ENCODE results near the gene CDKN2D.
A peak's percentile ranks its signal among the peaks of the same experiment; 100 is the strongest.
"Not testable (repeated sequence)": the region's sequence is repeated elsewhere in the genome, so short reads cannot be mapped to it uniquely, and the experiment has no call there.

The CDKN2D gene

DNA sequence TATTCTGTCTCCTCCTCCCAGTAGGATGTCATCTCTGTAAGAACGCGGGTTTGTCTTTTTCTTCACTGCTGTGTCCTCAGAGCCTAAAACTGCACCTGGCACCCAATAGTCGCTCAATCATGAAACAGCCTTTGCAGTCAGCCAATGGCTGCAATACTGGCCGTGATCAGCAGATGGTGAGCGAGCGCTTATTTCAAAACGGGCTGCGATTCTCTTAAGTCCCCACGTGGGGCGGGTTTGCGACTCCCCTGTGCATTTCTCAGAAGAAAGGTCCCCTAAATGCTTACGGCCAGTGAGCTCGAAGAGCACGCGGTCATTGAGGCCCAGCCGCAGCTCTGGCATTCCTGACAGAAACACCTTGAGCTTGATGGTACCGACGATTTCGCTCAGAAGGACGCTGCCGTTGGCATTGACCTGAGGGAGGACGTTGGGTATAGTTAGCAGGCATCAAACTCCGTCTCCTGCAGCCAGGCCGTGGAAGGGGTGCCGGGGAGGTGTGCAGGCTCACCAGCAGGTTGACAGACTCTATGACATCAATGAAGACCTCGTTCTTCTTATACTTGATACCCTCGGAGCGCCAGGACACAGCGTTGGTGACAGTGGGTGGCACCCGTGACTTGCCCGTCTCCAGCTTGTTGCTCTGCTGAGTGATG is 12.3 kb upstream of the CDKN2D start:
- DNase-seq (ENCODE audit: low spot score) = peak; percentile 87

DNA sequence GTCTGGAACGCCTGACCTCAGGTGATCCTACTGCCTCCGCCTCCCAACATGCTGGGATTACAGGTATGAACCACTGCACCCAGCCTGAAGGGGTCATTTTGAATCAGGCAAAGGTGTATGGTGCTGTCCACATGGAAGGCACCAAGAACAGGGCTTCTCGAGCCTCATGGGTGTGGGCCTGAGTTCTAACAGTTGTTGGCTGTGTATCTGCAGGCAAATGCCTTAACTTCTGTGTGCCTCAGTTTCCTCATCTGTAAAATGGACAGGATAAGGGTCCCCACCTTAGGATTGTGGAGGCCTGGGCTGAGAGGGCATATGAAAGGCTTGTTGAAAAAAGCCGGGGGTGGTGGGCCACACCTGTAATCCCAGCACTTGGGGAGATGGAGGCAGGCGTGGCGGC is 9.2 kb upstream of the CDKN2D start:
- DNase-seq (ENCODE audit: low spot score) = no peak

DNA sequence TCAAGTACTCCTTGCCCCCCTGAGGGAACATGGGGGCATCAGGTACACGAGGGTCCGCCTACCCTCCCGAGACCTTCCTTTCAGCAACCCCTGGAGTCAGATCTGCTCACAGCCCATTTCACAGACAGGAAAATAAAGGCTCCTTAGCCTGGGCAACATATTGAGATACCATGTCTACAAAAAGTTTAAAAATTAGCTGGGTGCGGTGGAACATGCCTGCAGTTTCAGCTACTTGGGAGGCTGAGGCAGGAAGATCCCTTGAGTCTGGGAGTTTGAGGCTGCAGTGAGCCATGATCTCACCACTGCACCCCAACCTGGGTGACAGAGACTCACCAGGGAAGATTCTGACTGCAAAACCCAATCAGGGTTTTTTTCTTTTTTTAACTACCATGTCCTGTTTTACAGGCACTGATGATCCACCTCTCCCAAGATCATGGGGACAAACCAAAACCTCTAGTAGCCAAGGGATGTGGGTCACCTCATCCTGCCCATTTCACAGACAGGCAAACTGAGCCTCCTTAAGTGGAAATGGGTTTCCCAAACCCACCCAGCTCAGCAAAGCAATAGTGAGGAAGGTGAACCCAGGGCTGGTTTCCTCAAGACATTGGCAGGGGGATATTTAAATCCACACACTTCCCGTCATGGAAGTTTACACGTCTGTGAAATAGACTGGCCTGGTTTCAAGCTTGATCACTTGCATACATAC is 6.4 kb upstream of the CDKN2D start:
- no peak for DNase-seq (ENCODE audit: low spot score)

DNA sequence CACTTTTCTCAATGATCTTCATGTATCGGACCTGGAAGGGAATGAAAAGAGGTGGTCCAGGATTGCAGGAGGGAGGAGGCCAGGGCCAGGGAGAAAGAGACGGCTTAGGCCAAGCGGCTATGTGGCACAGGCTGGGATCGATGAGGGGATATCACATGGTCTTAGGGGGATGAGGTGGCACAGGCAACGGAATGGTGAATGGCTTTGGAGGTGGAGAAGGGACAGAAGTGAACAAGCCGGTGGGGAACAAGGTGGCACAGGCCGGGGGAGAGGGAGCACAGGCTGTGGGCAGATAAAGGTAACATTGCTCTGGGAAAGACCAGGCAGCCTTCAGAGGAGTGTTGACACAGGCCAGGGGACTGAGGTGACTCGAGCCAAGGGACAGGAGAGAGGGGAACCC is 5.7 kb upstream of the CDKN2D start:
- no peak for DNase-seq (ENCODE audit: low spot score)

DNA sequence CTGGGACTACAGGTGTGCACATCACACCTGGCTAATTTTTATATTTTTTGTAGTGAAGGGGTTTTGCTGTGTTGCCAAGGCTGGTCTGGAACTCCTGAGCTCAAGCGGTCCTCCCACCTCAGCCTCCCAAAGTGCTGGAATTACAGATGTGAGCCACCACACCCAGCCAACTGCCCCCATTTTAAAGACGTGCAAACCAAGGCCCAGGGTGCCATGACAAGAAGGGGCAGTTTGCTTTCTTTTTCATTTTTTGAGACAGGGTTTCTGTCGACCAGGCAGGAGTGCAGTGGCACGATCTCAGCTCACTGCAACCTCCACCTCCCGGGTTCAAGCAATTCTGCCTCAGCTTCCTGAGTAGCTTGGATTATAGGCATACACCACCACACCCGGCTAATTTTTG is 5.0 kb upstream of the CDKN2D start:
- DNase-seq (ENCODE audit: low spot score) = not testable (repeated sequence)

DNA sequence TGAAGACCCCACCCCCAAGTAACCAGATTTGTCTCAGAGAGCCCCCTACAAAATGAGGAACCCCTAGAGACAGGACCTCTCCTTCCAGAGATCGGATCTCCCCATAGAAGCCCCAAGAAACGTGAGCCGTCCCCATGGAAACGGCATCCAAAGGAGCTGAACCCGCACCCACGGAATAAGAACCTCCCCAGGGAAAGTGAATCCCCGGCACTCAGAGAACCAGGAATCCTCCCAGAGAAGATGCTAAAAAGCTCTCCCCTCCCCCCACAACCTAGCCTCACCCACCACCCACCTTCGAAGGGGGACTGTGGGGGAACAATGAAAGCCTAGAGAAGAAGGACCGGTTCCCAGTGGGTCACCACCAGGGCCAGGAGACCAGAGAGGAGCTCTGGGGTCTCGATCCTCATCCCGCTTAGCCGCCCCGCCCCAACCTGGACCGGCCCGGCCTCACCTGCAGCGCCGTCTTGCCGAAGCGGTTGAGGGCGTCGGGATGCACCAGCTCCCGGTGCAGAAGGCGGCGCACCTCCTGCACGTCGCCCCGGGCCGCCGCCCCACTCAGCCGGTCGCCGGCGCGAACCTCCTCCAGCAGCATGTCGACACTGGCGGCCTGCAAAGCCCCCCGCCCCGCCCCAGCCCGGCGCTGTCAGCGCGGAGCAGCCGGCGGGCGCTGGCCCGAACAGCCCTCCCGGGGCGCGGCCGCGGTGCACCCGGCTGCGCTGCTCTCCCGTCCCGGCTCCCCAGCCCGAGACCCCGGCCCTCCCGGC is 535 bp downstream of the CDKN2D start:
- no peak for DNase-seq (ENCODE audit: low spot score)

DNA sequence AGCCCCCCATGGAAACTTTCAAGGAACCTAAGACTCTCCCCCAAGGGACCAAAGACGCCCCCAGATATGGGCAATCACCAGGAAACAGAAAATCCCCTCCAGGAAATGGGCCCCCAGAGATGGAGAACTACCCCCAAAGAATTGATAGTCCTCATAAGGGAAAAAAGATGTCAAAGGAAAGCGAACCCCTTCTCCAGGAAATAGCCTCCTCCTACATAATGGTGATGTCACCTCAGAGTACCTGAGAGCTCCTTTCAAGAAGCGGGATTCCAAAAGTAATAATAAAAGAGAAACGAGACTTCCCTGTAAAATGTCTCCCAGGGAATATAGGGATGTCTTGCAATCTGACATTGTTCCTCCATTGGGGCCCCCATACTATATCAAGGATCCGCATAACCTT is 1.1 kb downstream of the CDKN2D start:
- no peak for DNase-seq (ENCODE audit: low spot score)

DNA sequence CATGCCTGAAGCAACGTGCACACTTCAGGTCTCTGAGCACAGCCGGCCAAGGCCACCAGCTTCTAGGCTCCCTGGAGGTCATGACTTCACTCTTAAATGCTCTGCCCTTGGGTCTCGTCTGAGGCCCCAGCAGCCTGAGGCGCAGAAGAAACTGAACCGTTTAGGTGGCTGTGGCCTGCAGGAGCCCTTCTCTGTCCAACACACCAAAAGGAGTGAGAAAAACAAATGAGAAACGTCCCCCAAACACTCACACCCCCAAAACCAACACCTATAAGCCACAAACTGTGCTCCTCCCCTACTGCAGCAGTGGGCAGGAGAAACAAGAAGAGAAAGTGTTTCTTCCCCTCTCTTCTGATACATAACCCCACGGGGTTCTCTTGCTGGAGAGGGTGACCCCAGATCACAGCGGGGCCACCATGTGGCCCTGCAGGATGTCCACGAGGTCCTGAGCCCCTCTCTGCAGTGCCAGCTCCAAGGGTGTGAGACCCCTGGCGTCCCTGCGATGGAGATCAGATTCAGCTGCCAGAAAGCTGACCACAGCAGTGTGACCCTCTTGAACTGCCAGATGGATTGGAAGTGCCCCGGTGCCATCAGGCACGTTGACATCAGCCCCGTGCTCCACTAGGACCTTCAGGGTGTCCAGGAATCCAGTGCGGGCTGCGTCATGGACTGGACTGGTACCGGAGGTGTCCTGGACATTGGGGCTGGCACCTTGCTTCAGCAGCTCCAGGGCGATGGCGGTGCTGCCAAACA is 1.9 kb downstream of the CDKN2D start:
- no peak for DNase-seq (ENCODE audit: low spot score)

DNA sequence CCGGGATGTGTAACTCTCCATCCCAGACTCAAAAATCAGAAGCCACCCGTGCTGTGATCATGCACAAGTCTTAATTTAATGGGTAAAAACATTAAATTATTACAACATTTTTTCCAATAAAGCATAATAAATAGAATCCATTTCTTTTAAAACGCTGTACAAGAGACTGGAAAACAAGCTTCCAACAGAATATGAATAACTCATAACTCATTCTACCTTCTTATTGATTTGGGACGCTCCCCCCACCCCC is 2.4 kb downstream of the CDKN2D start:
- no peak for DNase-seq (ENCODE audit: low spot score)

DNA sequence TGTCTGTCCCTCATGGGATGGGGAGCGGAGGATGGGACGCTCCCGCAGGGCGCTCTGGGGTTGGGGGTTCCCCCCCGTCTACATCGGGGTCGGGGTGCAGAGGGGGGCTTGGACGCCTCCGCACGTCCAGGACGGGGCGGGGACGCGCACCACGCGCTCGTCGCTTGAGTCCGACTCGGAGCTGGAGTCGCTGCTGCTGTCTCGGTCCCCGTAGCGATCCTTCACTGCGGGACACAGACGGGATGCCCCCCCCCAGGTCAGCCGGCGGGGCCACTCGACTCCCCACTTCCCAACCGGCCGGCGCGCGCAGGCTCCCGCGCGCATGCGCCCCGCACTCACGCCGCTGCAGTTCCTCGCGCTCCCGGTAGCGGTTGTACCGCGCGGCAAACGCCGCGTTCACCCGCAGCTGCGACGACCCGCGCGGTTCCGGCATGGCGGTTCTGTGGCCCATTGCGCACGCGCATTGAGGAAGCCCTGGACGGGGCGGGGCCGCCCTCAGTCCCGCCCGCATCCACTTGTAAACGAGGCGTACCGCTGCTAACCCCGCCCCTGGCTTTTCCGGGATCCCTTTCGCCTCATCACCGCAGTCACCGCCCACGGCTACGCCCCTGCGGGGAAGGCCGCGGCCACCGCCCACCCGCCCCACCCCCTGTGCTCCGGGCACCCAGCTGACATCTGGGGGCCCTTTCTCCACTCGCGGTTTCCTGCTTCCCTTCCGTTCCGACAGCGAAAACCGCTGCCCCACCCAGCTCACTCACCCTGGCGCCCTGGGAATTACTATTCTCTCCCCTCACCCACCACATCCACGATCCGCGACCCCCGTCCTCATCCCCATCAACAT is 3.0 kb downstream of the CDKN2D start, which contains the start of gene KRI1:
Gene KRI1, minus strand, starts transcription at position 444 of the 841 bp plus-strand sequence. Its CDS starts 11 bp downstream, at position 433.
- peak; percentile 99 for DNase-seq (ENCODE audit: low spot score)

DNA sequence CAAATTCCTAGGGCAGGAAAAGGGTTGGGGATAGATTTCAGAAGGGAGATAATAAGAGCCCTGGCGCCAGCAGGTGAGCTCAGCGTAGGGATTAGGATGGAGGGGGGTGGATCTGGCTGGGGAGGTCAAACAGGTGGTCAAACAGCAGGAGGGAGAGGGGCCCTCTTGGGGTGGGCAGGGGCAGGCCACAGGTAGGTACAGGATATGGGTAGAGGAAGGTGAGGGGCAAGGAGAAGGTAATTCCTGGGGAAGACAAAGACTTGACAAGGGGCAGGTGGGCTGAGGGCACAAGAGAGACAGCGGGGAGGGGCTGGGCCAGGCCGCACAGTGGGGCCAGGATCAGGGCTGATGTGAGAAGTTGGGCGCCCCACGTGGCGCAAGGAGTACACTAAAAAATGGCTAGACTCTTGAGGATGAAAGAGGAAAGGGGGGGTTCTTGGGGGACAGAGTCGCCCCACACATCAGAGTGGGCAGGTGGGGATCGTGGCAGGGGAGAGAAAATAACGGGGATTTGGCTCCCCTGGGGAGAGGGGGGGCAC is 3.7 kb downstream of the CDKN2D start:
- peak; percentile 82 for DNase-seq (ENCODE audit: low spot score)

DNA sequence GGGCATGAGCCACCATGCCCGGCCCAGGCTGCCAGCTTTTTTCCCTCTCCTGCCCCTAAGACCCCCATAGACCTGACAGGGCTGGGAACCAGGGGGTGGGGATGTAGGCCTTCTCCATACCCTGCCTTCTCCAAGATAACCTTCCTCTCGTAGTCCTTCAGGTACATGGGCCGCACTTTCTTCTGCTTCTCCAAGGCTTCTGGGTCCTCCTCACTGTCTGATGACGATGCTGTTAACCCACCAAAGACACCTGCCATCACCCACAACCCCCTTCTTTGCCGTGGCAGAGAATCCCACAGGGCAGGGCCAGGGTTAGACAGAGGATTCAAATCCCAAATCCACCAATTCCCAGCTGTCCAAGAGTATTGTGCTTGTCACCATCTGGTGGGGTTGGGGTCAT is 6.2 kb downstream of the CDKN2D start:
- DNase-seq (ENCODE audit: low spot score) = no peak

DNA sequence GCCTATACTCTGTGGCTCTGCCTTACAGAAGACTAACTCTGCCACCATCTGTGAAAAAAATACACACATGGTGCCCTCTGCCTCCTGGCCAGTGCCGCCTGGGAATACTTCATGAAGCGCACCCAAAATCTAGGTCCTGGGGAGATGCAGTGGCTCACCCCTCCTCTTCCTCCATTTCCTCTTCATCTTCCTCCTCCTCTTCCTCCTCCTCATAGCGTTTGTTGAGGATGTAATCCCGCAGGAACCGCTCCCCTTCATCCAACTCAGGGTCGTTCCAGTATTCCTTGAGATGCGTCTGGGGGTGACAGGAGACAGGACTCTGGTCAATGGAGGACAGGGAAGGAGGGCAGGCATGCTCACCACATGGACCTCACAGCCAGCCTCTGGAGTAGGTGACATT is 8.6 kb downstream of the CDKN2D start:
- no peak for DNase-seq (ENCODE audit: low spot score)

DNA sequence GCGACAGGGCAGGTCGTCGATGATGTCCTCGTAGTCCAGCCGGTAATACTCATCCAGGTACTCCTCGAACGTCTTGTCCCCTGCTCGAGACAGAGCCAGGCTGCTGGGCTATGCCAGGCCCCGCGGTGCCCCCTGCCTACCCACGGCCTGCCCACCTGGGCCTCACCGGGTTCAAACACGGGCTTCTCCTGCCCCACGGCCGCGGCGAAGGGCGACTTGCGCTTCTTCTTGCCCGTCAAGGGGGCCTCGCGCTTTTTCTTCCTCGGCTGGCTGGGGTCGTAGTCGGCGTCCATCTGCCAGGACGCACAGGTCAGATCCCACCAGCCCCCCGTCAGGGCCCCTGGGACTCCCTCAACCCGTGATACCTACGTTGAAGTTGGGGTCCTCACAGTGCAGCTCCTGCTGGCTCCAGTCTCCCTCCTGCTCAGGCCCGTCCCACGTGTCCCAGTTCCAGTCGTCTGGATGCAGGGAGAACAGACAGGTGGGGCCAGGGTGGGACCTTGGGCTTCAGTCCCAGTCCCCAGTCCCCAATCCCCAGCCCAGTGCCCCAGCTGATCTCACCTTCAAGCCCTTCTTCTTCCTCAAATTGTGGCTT is 11.1 kb downstream of the CDKN2D start:
- no peak for DNase-seq (ENCODE audit: low spot score)

DNA sequence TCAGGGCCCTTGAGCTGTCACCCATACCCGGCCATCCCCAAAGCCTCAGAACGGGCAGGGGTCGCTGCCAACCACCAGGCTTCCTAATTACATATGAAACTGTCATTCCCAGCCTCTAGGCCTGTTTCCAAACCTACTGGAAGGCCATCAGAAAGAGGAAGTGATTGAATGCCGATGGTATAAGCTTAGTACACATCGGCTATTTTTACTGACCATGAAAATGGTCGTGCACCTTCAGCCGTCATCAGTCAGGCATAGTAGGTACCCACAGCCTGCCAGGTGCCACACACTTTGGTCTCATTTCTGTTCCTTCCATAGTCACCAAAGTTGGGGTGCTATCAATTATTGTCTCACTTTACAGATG is 13.2 kb downstream of the CDKN2D start:
- no peak for DNase-seq (ENCODE audit: low spot score)

DNA sequence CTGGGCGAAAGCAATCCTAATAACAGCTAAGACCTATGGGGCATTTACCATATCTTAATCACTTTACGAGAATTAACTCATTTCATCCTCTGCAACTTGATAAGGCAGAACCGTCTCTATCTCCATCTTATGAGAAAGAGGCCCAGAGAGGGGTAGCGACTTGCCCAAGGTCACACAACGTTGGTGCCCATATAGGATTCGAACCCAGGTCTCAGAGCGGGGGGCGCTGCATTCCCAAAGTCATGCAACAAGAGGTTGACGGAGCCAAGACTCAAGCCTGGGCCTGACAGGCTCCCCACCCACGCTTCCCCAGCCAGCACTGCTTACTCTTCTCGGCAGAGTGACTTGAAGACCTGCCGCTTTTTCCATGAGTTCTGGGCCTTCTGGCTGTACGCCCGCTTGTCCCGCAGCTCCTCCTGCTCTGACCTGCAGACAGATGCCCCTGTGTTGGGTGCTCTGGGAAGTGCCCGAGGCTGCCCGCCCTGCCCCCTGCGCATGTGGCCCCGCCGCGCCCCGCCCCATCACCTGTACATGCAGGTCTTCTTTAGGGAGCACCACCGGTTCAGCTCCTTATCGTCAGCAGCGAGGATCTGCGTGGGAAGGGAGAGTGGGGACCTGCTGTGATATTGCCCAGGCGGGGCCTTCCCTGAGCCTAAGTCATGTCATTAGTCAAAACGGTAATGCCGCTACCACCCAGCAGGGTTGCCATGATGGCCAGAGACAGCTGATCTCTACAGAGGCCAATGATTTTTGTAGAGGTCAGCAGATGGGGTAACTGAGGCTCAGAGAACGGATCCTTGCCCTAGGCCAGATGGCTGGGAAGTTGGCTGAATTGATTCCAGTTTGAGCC is 13.8 kb downstream of the CDKN2D start:
- no peak for DNase-seq (ENCODE audit: low spot score)

DNA sequence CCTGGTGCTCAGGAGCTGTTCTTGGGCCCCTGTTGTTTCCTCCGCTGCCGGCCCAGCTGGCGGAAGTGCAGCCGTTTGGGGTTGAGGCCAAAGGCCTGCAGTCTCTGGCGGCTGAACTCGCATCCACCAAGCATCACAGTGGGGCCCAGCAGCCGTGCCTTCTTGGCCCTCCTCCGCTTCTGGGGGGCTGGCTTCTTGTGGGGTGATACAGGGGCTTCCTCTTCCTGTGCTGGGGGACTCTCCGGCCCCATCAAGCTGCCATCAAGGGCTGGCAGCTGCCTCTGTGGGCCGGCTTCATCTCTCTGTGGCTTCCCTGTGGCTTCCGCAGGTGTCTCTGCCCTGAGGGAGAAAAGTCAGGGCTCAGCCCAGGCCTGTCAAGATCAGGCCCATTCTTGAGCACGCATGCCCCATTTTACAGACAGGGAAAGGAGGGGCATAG is 14.8 kb downstream of the CDKN2D start:
- DNase-seq (ENCODE audit: low spot score) = no peak

DNA sequence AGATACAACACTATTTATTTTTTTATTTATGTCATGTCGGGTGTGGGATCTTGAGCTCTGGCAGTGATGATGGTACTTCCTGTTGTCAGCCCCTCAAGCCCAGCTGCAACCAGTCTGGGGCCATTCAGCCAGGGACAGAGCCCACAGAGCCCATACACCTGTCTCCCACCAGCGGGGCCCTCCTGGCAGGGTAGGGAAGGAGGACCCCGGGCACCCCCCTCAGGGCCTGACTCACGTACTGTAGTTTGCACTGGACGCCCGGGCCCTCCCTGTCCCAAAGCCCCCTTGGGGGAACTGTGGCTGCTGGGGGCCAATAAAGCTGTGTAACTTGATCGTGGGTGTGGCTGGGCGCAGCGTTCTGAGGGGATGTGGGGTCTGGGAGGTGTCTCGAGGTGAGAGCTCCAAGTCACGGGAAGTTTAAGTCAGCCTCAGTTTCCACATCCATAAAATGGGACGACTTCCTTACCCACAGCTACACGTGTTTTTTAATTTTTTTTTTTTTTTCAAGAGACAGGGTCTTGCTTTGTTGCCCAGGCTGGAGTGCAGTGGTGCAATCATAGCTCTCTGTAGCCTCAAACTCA is 15.6 kb downstream of the CDKN2D start:
- DNase-seq (ENCODE audit: low spot score) = no peak

DNA sequence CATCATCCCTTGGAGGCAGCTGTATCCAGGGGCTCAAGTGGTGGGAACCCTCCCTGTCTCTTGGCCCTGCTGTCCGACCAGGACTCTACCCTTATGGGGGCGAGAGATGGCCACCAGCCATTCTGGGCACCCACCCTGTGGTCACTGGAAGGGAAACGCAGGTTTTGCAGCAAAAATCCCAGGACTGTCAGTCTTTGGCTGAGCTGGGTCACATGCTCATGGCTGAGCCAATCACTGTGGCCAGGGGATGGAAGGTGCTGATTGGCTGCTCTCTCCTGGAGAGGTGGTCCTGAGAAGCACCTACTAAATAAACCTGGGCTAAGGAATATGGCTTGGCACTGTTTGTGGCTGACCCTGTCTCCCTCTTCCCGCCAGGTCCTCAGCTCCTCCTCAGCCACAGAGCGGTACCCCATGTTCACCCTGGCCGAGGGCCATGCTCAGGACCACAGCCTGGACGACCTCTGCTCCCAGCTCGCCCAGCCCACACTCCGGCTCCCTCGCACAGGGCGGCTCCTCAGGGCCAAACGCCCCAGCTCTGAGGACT is 16.2 kb downstream of the CDKN2D start:
- peak; percentile 41 for DNase-seq (ENCODE audit: low spot score)

Measured in GM03348 (cell line).